Effector memory CD4-positive, alpha-beta T cell (primary cell): ENCODE results near the gene IFNA16.
"Not testable (repeated sequence)": the region's sequence is repeated elsewhere in the genome, so short reads cannot be mapped to it uniquely, and the experiment has no call there.

Source experiments
- DNase-seq, 3 donors: peaks; one replicate each; pipeline ENCODE4 v3.0.0-alpha.2; 2020
- H3K27ac ChIP-seq: 2 replicates; pipeline ENCODE4 v1.7.0; 2013; ENCODE audit warnings: mild to moderate bottlenecking, low read length, moderate library complexity; ENCODE audit not compliant: insufficient read depth, poor library complexity, severe bottlenecking
- H3K27me3 ChIP-seq: replicated peaks from 2 replicates; pipeline ENCODE4 v1.7.0; 2013; ENCODE audit warnings: mild to moderate bottlenecking, low read length; ENCODE audit not compliant: insufficient read depth, control insufficient read depth, poor library complexity, severe bottlenecking
- H3K36me3 ChIP-seq: 2 replicates; pipeline ENCODE4 v1.7.0; 2013; ENCODE audit warnings: mild to moderate bottlenecking, low read length, moderate library complexity; ENCODE audit not compliant: control insufficient read depth, insufficient read depth
- H3K4me1 ChIP-seq: 2 replicates; pipeline ENCODE4 v1.7.0; 2013; ENCODE audit warnings: low read length, mild to moderate bottlenecking; ENCODE audit not compliant: control insufficient read depth, insufficient read depth, poor library complexity, severe bottlenecking
- H3K4me3 ChIP-seq: 2 replicates; pipeline ENCODE4 v1.7.0; 2013; ENCODE audit warnings: low read length, low read depth, mild to moderate bottlenecking; ENCODE audit not compliant: insufficient read depth, poor library complexity, severe bottlenecking
- H3K9me3 ChIP-seq: 2 replicates; pipeline ENCODE4 v1.7.0; 2013; ENCODE audit warnings: mild to moderate bottlenecking, low read length, moderate library complexity; ENCODE audit not compliant: control insufficient read depth

The IFNA16 gene

GRCh38 chr9:21205204-21205603, 11.9 kb downstream of the IFNA16 start:
- Histone ChIP-seq H3K36me3 (no peaks in the 10 kb centered on the region), H3K27me3 (no peaks in the 10 kb centered on the region), H3K9me3 (no peaks in the 10 kb centered on the region), H3K27ac (no peak overlapping the region), H3K4me1 (no peaks in the 10 kb centered on the region), H3K4me3 (no peak overlapping the region)
- no peak for DNase-seq

- not testable (repeated sequence) for H3K27me3 ChIP-seq, H3K9me3 ChIP-seq, H3K27ac ChIP-seq, DNase-seq, H3K4me1 ChIP-seq, H3K4me3 ChIP-seq, H3K36me3 ChIP-seq
Measured at GRCh38 chr9:21202105-21202504, 15.0 kb downstream of the IFNA16 start, which contains the start of gene IFNA7. Gene IFNA7 (minus strand): TSS chr9:21202205. CDS start chr9:21202165, 40 bp downstream.

- not testable (repeated sequence) for H3K4me1 ChIP-seq, H3K4me3 ChIP-seq, H3K36me3 ChIP-seq, H3K27ac ChIP-seq, H3K9me3 ChIP-seq, H3K27me3 ChIP-seq
- peak in 1 of 3 donors; percentile 13 for DNase-seq
Measured at GRCh38 chr9:21194867-21195776, 22.0 kb downstream of the IFNA16 start.

DNA sequence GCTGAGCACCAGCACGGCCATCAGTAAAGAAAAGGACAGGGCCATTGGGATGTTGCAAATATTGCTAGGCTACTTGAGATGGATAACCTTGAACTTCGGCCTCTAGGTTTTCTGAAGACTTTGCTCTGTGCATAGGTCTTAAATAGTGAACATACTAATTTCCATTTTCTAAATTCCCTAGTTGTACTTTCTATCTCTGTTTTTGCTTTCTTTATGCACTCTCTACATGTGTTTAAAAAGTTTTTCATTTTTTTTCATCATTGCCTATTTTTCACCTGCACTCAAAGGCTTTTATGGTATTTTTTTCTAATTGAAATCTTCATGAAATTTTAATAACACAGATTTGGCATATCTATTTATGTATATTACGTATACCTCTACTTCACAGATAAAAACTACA, 29.6 kb downstream of the IFNA16 start, which contains the start of gene IFNA4:
IFNA4 (minus strand) TSS at position 101 of the 400 bp plus-strand sequence; CDS start at position 45, 56 bp downstream.
- not testable (repeated sequence) for H3K36me3 ChIP-seq, H3K4me1 ChIP-seq, H3K27ac ChIP-seq, H3K9me3 ChIP-seq, H3K27me3 ChIP-seq, DNase-seq, H3K4me3 ChIP-seq

DNA sequence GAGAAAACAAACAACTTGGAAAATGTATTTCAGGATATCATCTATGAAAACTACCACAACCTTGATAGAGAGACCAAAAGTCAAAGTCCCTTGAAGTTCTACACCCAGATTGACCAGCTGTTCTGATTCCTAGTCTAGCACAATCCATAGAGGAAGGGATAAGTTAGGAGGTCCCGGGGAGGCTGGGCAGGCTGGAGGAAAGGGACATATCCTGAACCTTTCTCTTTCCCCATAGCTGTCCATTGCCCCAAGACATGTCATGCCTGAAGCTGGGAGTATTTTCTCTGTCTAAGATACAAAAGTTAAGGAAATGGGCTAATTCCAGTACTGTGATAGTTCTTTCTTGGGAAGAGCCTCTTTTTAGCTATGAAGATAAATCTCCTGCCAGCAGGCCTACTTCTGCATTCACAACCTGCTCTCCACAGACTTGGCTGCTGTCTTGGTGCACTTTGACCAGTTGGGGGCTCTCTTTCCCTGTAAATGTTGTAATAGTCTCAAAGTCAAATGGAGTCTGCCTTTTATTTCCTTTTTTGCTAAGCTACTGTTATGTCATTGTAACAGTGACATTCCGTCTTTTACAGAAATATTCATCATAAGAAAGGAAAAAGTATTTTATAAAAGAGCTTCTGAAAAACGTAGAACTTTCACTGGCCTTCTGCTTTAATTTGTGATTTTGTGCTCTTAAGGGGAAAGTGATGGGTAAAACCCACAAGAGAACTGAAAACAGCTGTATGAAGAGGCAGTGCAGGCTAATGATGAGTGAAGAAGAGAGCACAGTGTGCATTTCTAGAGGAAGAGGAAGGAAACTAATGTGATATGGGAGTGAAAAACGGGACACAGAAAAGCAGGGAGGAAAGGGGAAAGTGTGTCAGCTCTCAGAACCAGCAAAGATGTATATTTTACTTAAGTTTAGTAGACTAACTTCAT, 34.0 kb downstream of the IFNA16 start:
- H3K27ac ChIP-seq, H3K36me3 ChIP-seq, H3K4me3 ChIP-seq, H3K9me3 ChIP-seq, H3K4me1 ChIP-seq, H3K27me3 ChIP-seq: not testable (repeated sequence)
- DNase-seq, result peak in 1 of 3 donors; percentile 4

GRCh38 chr9:21174671-21175070, 42.4 kb downstream of the IFNA16 start:
- H3K27ac ChIP-seq, result no peak overlapping the region
- H3K36me3 ChIP-seq, result no peaks in the 10 kb centered on the region
- H3K9me3 ChIP-seq, result no peaks in the 10 kb centered on the region
- no peak overlapping the region for H3K4me3 ChIP-seq
- H3K4me1 ChIP-seq, result no peaks in the 10 kb centered on the region
- no peak for DNase-seq
- no peaks in the 10 kb centered on the region for H3K27me3 ChIP-seq

DNA sequence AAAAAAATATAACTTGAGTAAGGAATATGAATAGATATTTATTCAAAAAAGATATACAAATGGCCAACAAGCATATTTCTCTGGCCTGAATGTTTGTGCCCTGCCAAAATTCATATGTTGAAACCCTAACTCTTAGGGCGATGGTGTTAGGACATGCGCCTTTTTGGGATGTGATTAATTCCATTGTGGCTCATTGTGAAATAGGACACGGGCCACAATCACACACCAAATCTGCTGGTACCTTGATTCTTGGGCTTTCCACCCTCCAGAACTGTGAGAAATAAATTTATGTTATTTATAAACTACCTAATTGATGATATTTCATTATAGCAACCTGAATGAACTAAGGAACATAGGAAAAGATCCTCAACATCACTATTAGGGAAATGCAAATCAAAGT, 45.0 kb downstream of the IFNA16 start:
- no peaks in the 10 kb centered on the region for H3K9me3 ChIP-seq
- H3K4me3 ChIP-seq, result no peak overlapping the region
- H3K27ac ChIP-seq, result no peak overlapping the region
- H3K27me3 ChIP-seq, result no peaks in the 10 kb centered on the region
- DNase-seq, result no peak
- H3K36me3 ChIP-seq, result no peaks in the 10 kb centered on the region
- H3K4me1 ChIP-seq, result no peaks in the 10 kb centered on the region

- DNase-seq, result no peak
- Histone ChIP-seq H3K4me1 (no peaks in the 10 kb centered on the region), H3K27me3 (no peaks in the 10 kb centered on the region)
Measured at GRCh38 chr9:21171351-21171750, 45.8 kb downstream of the IFNA16 start.

GRCh38 chr9:21166560-21166959, 50.6 kb downstream of the IFNA16 start, which contains the start of gene IFNA21:
Gene IFNA21 (minus strand): TSS chr9:21166660. CDS start chr9:21166612, 48 bp downstream.
- not testable (repeated sequence) for DNase-seq, H3K27ac ChIP-seq, H3K4me1 ChIP-seq, H3K4me3 ChIP-seq, H3K36me3 ChIP-seq, H3K27me3 ChIP-seq, H3K9me3 ChIP-seq

More at GRCh38 chr9:21171351-21171750, 45.8 kb downstream of the IFNA16 start:
- H3K9me3 ChIP-seq, result no peaks in the 10 kb centered on the region
- no peak overlapping the region for H3K4me3 ChIP-seq
- H3K27ac ChIP-seq, result no peak overlapping the region
- no peaks in the 10 kb centered on the region for H3K36me3 ChIP-seq
